ENCODE results near the gene LMNA. TPM values are rescaled to one million over a fixed set of nuclear protein-coding genes. Genes with fewer than 3 reads are reported as not detected.
"Not testable (repeated sequence)": the region's sequence is repeated elsewhere in the genome, so short reads cannot be mapped to it uniquely, and the experiment has no call there.

LMNA gene
- total RNA-seq, 4 donors from 2014 or later = 201 to 295 (median 211) TPM

- peaks cover 0 to 39% (median 12%) of the 10 kb centered on the region in 4 donors for H3K4me1 ChIP-seq
- no peaks in the 10 kb centered on the region for H3K9me3 ChIP-seq
- no peaks in the 10 kb centered on the region for H3K27me3 ChIP-seq
- no peaks in the 10 kb centered on the region for H3K36me3 ChIP-seq
- peak in 1 of 3 donors; percentile 73 for DNase-seq
- TF ChIP-seq POLR2A (IDR thresholded peaks at IDR 0.05) = no peak
- peak overlapping the region; percentile 80 to 97 (median 90) for H3K27ac ChIP-seq
- peak overlapping the region; percentile 71 to 98 (median 72) for H3K4me3 ChIP-seq
These were observed 505 bp downstream of the LMNA start for GRCh38 chr1:156114919-156115513.

GRCh38 chr1:156115514-156116374, 1.2 kb downstream of the LMNA start:
- no peaks in the 10 kb centered on the region for H3K36me3 ChIP-seq
- peak; percentile 72 to 77 for TF ChIP-seq POLR2A (IDR thresholded peaks at IDR 0.05)
- TF ChIP-seq CTCF (IDR thresholded peaks at IDR 0.05) = peak in 1 of 6 experiments; percentile 6
- H3K4me3 ChIP-seq = peak overlapping the region; percentile 71 to 98 (median 72)
- peak in 2 of 3 donors; percentile 69 to 81 for DNase-seq
- H3K9me3 ChIP-seq = no peaks in the 10 kb centered on the region
- H3K4me1 ChIP-seq = peaks cover 5 to 46% (median 13%) of the 10 kb centered on the region in 4 donors
- no peaks in the 10 kb centered on the region for H3K27me3 ChIP-seq
- peak overlapping the region; percentile 80 to 97 (median 90) for H3K27ac ChIP-seq

GRCh38 chr1:156116731-156117130, 2.2 kb downstream of the LMNA start:
- Histone ChIP-seq H3K27ac (peak overlapping the region; percentile 46 to 97 (median 90)), H3K4me1 (peaks cover 12 to 56% (median 15%) of the 10 kb centered on the region in 4 donors), H3K4me3 (peak overlapping the region; percentile 71 to 98 (median 72))
- not testable (repeated sequence) for H3K9me3 ChIP-seq, H3K27me3 ChIP-seq, H3K36me3 ChIP-seq, DNase-seq

- Histone ChIP-seq H3K27ac (peak overlapping the region; percentile 55 to 97 (median 86)), H3K4me3 (peak overlapping the region in 3 of 4 donors; percentile 3 to 98 (median 74)), H3K9me3 (no peaks in the 10 kb centered on the region), H3K27me3 (no peaks in the 10 kb centered on the region), H3K36me3 (no peaks in the 10 kb centered on the region), H3K4me1 (peaks cover 12 to 65% (median 15%) of the 10 kb centered on the region in 4 donors)
- peak in 1 of 3 donors; percentile 49 for DNase-seq
- TF ChIP-seq POLR2A (IDR thresholded peaks at IDR 0.05) (no peak), CTCF (IDR thresholded peaks at IDR 0.05) (no peak)
These were observed 3.1 kb downstream of the LMNA start for GRCh38 chr1:156117414-156118176.

- TF ChIP-seq POLR2A (IDR thresholded peaks at IDR 0.05) (peak; percentile 62 to 79), CTCF (IDR thresholded peaks at IDR 0.05) (no peak)
- no peaks in the 10 kb centered on the region for H3K9me3 ChIP-seq
- peak overlapping the region in 2 of 4 donors; percentile 74 to 98 for H3K4me3 ChIP-seq
- H3K27ac ChIP-seq = peak overlapping the region; percentile 55 to 97 (median 86)
- no peaks in the 10 kb centered on the region for H3K27me3 ChIP-seq
- no peaks in the 10 kb centered on the region for H3K36me3 ChIP-seq
- H3K4me1 ChIP-seq = peaks cover 12 to 70% (median 15%) of the 10 kb centered on the region in 4 donors
- DNase-seq = peak in 2 of 3 donors; percentile 79 to 85
These were observed 3.8 kb downstream of the LMNA start for GRCh38 chr1:156118177-156118868.

Measured in Peyer's patch (tissue), 4 donors.